NCI-H345 treated with DMSO at 0.1 percent for 48 hours (cell line): Measurements from ENCODE around the gene C1orf210.

ENCODE experiments used
- DNase-seq: peaks from one replicate; lab custom pipeline; 2025; ENCODE audit not compliant: unreplicated experiment; lab: John Stamatoyannopoulos, UW

Gene C1orf210

GRCh38 chr1:43253173-43253572, 32.2 kb downstream of the C1orf210 start:
- DNase-seq, result no peak

- DNase-seq, result no peak
Measured at GRCh38 chr1:43252225-43252624, 33.2 kb downstream of the C1orf210 start.

- no peak for DNase-seq
Measured at GRCh38 chr1:43251024-43251423, 34.4 kb downstream of the C1orf210 start.

DNA sequence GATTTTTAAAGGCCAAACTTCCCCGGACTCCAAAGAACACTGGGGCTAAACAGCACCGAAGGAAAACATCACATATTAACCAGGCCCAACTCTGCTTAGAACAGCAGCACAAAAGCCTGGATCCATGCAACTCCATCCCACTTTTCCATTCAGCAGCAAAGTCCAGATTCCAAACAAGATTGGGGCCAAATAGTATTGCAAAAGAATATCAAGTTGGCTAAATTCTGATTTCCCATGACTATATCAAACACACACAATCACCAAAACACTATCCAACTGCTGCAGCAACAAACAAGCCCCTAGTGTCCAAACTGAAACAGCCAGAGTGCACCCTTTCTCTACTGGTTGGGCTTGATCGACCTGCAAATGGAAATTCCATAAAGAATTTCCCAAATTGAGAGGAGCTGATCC, 35.0 kb downstream of the C1orf210 start:
- DNase-seq, result no peak

- no peak for DNase-seq
Measured at GRCh38 chr1:43247256-43247921, 38.0 kb downstream of the C1orf210 start.

DNA sequence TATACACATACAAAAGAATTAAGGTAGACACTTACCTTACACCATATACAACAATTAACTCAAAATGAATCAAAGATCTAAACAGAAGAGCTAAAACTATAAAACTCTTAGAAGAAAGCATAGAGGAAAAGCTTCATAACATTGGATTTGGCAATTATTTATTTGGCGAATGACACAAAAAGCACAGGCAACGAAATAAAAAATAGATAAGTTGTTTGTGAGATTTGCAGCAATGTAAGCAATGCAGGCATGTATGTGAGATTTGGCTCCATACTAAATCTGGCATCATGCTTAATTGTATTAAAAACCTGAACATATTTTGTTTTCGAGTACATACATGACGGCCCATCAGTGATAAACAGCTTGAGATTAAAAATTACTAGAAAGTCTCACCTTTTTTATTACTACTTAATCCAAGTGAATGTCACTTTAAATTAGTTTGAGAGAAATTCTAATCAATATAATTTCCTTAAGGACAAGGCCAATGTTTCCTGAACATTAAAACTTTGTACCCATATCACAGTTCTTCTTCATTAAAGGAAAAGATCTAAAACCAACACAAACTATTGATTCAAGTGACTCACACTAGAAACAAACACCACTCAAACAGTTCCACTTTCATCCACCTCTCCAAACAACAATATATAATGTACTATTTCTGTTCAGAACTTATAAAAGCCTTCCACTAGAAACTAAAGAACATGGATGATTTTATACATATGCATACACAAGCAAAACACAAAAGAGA, 38.7 kb downstream of the C1orf210 start:
- DNase-seq, result no peak

GRCh38 chr1:43243299-43243698, 42.1 kb downstream of the C1orf210 start:
- DNase-seq, result no peak

GRCh38 chr1:43241413-43241836, 44.0 kb downstream of the C1orf210 start:
- DNase-seq, result no peak

DNA sequence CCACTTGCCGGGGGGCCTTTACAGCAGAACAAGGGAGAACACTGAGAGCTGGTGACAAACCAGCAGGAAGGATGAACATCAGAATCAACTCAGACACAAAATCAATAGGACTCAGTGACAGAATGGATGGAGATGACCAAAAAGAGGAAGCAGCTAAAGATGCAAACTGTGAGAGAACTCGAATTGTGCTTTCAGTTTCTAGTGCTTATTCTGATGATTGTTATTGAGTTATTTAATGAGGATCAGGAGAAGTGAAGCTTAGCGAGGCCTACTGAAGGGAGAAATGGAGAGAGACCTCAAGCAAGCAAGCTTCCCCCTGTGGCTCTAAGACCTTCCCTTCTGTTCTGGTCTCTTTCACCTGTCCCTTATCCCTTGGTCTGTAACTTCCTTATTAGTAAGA, 45.9 kb downstream of the C1orf210 start:
- no peak for DNase-seq

- DNase-seq, result no peak
Measured at GRCh38 chr1:43238991-43239469, 46.4 kb downstream of the C1orf210 start.

GRCh38 chr1:43238085-43238484, 47.3 kb downstream of the C1orf210 start:
- DNase-seq, result peak; percentile 5

DNA sequence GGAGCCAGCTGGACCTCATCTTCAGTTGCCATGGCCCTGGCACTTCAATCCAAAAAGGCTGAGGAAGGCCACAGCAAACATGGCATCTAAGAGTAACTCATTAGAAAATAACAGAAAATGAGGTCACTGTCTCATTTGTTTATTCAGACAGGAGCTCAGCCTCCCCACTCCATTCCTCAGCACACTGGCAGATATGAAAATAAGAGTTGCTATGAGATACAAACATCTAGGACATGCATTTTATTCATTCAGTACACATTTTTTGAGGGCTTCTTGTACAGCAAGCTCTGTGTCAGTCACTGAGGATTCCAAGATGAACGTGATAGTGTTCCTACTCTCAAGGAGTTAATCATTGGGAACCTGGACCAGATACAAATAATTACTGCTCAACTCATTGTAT, 48.3 kb downstream of the C1orf210 start:
- no peak for DNase-seq

- peak; percentile 65 for DNase-seq
Measured at GRCh38 chr1:43235451-43236121, 49.8 kb downstream of the C1orf210 start.

DNA sequence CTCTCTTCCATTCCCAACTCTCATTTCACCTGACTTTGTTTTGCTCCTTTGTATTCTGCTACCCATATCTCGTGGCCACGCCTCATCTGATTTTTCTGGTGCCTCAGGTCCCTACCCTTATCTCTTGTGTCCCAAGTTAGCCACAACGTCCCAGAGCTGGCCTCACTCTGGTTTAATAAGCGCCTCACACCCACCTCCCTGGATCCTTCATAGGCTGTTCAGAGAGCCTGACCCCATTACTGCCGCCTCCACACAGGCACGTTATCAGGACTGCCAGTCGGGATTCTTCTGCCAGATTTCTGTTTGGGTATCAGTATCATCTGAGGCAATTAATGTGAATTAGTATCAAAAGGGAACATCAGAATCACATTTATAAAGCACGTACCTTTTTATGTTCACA, 50.3 kb downstream of the C1orf210 start:
- no peak for DNase-seq

- DNase-seq, result no peak
Measured at GRCh38 chr1:43234267-43234666, 51.1 kb downstream of the C1orf210 start.

DNA sequence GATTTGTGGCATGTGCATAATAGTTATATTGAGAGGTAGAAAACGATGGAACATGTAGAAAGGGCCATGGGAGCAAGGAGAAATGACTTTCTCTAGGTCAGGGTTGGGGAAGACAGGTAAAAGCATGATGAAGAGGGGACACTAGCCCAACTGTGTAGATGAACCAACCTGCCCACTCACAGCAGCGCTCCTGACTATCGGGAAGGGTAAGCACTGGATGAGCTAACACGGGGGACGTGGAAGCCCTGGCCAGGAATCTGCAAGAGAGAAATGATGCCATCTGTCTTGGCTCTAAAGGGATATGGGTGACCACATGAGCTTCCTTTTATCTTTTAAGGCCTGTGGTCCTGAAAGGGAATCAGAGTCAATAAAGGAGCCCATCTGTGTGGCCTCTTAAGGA, 51.8 kb downstream of the C1orf210 start:
- no peak for DNase-seq

DNA sequence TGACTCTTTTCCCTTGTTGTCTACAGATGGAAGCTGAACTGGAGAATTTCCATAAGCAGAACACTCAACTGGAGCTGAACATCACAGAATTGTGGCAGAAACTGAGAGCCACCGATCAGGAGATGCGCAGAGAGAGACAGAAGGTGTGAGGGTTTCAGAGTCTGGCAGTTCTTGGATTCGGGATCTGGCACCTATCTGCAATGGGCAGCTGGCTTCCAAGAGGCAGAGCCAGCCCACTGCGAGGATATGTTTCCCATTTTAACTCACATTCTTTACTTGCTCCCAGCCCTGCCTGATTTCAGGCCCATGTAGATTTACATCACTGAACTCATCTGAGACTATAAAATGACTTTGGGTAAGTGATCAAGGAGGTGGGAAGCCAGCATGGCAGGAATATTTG, 52.9 kb downstream of the C1orf210 start:
- no peak for DNase-seq

DNA sequence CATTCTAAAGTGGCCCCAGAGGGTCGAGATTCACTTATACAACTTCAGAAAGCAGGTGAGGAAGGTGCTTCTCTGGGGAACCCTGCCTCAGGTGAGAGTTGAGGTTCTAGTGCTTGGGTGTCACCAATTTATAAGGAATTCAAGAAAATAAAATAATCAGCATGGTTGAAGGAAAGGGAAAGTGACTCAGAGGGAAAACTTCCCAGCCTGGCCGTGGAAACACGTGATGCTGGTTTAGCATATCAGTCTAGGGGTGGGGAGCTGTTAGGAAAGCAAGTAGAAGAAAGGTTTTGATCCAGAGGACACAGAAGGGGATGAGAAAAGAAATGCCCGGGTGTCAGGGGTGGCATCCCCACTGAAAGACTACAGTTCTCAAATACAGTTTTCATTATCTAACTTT, 53.3 kb downstream of the C1orf210 start:
- no peak for DNase-seq
